HCT116 (cell line): ENCODE measurements around the gene PDSS2. TPM values are rescaled to one million over a fixed set of nuclear protein-coding genes. Genes with fewer than 3 reads are reported as not detected.

ENCODE experiments used
- ATAC-seq: fragments of 200-7000 bp; cut with Tn5 transposase; 2 replicates; pipeline ENCODE4 v1.9.1; 2020; ENCODE audit warnings: mild to moderate bottlenecking, moderate library complexity
- BruUV-seq: library from RNA; stranded (reverse); fragments of 400-500 nt; replicated peaks from 2 replicates; lab custom pipeline; 2021; lab: Mats Ljungman, UMichigan
- CTCF ChIA-PET: fragments of 300-600 bp; sonication (Branson Sonifier 250); formaldehyde crosslinking; loops from one replicate; lab custom pipeline; 2021; ENCODE audit warnings: antibody characterized with exemption; lab: Charles Lee
- POLR2A ChIA-PET: fragments of 300-600, 350-600 bp; sonication (Branson Sonifier 250); formaldehyde crosslinking; loops from one replicate; lab custom pipeline; 2021; ENCODE audit warnings: antibody characterized with exemption; lab: Charles Lee
- RAD21 ChIA-PET, 2 experiments: fragments of 300-600 bp; sonication (Branson Sonifier 250); formaldehyde crosslinking; loops; one replicate each; lab custom pipeline; 2023; ENCODE audit warnings: low total read pairs in 2 of 2; ENCODE audit not compliant: uncharacterized antibody in 2 of 2, unreplicated experiment in 2 of 2, low non-redundant PET in 1 of 2; lab: Charles Lee
- DNase-seq: peaks from one replicate; pipeline ENCODE4 v3.0.0-alpha.2; 2010; ENCODE audit warnings: low read depth, low spot score
- H2AFZ ChIP-seq: fragments of 200-600 bp; shearing (Covaris generic), sonication (generic); 2 replicates; pipeline ENCODE4 v1.6.1; 2017; ENCODE audit warnings: low read depth, mixed run types, mixed read lengths, antibody characterized with exemption, low read length; ENCODE audit not compliant: poor library complexity, severe bottlenecking
- H3K27ac ChIP-seq: 2 replicates; pipeline ENCODE4 v1.5.1; 2012; ENCODE audit warnings: low read depth, low read length
- H3K27me3 ChIP-seq: fragments of 200-600 bp; sonication (generic); 2 replicates; pipeline ENCODE4 v1.6.1; 2016; ENCODE audit warnings: mixed run types, low read length, mixed read lengths; ENCODE audit not compliant: insufficient read depth
- H3K36me3 ChIP-seq, 2 experiments: fragments of 200-500 bp in 1 of 2; fragments of 200-600 bp in 1 of 2; sonication (Bioruptor generic) in 1 of 2; sonication (generic) in 1 of 2; 2 replicates each; pipeline versions ENCODE4 v1.5.1 to v1.6.1; 2014 to 2016; ENCODE audit warnings: low read length in 2 of 2, inconsistent platforms in 1 of 2, mixed read lengths in 1 of 2, mixed run types in 1 of 2; ENCODE audit not compliant: insufficient read depth in 2 of 2, control insufficient read depth in 1 of 2
- H3K4me1 ChIP-seq, 2 experiments: fragments of 200-600 bp in 1 of 2; sonication (generic) in 1 of 2; 2 replicates each; pipeline versions ENCODE4 v1.5.1 to v1.6.1; 2012 to 2017; ENCODE audit warnings: low read length in 2 of 2, inconsistent platforms in 1 of 2, mild to moderate bottlenecking in 1 of 2, mixed read lengths in 1 of 2, mixed run types in 1 of 2, moderate library complexity in 1 of 2; ENCODE audit not compliant: insufficient read depth in 2 of 2, control insufficient read depth in 1 of 2
- H3K4me2 ChIP-seq: fragments of 200-600 bp; sonication (generic); 2 replicates; pipeline ENCODE4 v1.6.1; 2017; ENCODE audit warnings: mixed run types, low read length, mixed read lengths
- H3K4me3 ChIP-seq, 2 experiments: fragments of 200-600 bp in 1 of 2; sonication (generic) in 1 of 2; replicated peaks in 1 of 2; 2 replicates each; pipeline ENCODE4 v1.5.1; 2011 to 2016; ENCODE audit warnings: low read length in 2 of 2, control low read depth in 1 of 2, low read depth in 1 of 2, mild to moderate bottlenecking in 1 of 2, mixed read lengths in 1 of 2, mixed run types in 1 of 2
- H3K79me2 ChIP-seq: fragments of 200-600 bp; sonication (generic); 2 replicates; pipeline ENCODE4 v1.6.1; 2017; ENCODE audit warnings: mild to moderate bottlenecking, mixed run types, low read length, moderate library complexity, mixed read lengths; ENCODE audit not compliant: insufficient read depth
- H3K9ac ChIP-seq: fragments of 200-600 bp; sonication (generic); 2 replicates; pipeline ENCODE4 v1.6.1; 2016; ENCODE audit warnings: low read length, mixed read lengths
- H3K9me2 ChIP-seq: fragments of 200-600 bp; sonication (generic), shearing (Covaris generic); 2 replicates; pipeline ENCODE4 v1.6.1; 2017; ENCODE audit warnings: mixed run types, mild to moderate bottlenecking, moderate library complexity; ENCODE audit not compliant: insufficient read depth
- H3K9me3 ChIP-seq, 2 experiments: fragments of 200-500 bp in 1 of 2; fragments of 200-600 bp in 1 of 2; sonication (Bioruptor generic) in 1 of 2; sonication (generic) in 1 of 2; 2 replicates each; pipeline ENCODE4 v1.6.1; 2014 to 2017; ENCODE audit warnings: low read length in 2 of 2, mixed read lengths in 2 of 2, inconsistent platforms in 1 of 2, low read depth in 1 of 2, mild to moderate bottlenecking in 1 of 2, mixed run types in 1 of 2, moderate library complexity in 1 of 2; ENCODE audit not compliant: control insufficient read depth in 1 of 2, insufficient read depth in 1 of 2
- H4K20me1 ChIP-seq: fragments of 200-600 bp; sonication (generic), shearing (Covaris generic); 2 replicates; pipeline ENCODE4 v1.6.1; 2017; ENCODE audit warnings: mixed run types, mild to moderate bottlenecking, moderate library complexity; ENCODE audit not compliant: insufficient read depth
- ATF3 ChIP-seq: IDR thresholded peaks from 2 replicates; pipeline ENCODE4 v1.6.1; 2012
- CBX3 ChIP-seq: IDR thresholded peaks from 2 replicates; pipeline ENCODE4 v1.6.1; 2012; ENCODE audit warnings: low read depth
- EGR1 ChIP-seq: IDR thresholded peaks from 2 replicates; pipeline ENCODE4 v1.6.1; 2012; ENCODE audit warnings: low read depth
- ELF1 ChIP-seq: IDR thresholded peaks from 2 replicates; pipeline ENCODE4 v1.6.1; 2012; ENCODE audit warnings: low read depth, borderline replicate concordance
- EZH2 ChIP-seq: fragments of 200-600 bp; sonication (generic); IDR thresholded peaks from 2 replicates; pipeline ENCODE4 v1.6.1; 2017; ENCODE audit warnings: antibody characterized with exemption, mixed run types
- EZH2phosphoT487 ChIP-seq: fragments of 200-600 bp; IDR thresholded peaks from 2 replicates; pipeline ENCODE4 v1.6.1; 2018; ENCODE audit warnings: antibody characterized with exemption, borderline replicate concordance
- FOSL1 ChIP-seq: IDR thresholded peaks from 2 replicates; pipeline ENCODE4 v1.6.1; 2012; ENCODE audit warnings: low read depth
- JUND ChIP-seq: IDR thresholded peaks from 2 replicates; pipeline ENCODE4 v1.6.1; 2012
- MAX ChIP-seq: IDR thresholded peaks from 2 replicates; pipeline ENCODE4 v1.6.1; 2012
- POLR2AphosphoS5 ChIP-seq: IDR thresholded peaks from 2 replicates; pipeline ENCODE4 v1.6.1; 2011; ENCODE audit warnings: mild to moderate bottlenecking, low read depth, low read length, moderate library complexity
- SIN3A ChIP-seq: IDR thresholded peaks from 2 replicates; pipeline ENCODE4 v1.6.1; 2012; ENCODE audit warnings: low read depth
- TCF7L2 ChIP-seq: IDR thresholded peaks from 2 replicates; pipeline ENCODE4 v1.7.0; 2011; ENCODE audit warnings: borderline replicate concordance, inconsistent platforms; ENCODE audit not compliant: insufficient read depth, insufficient read length; ENCODE audit errors: extremely low read depth
- ZFX ChIP-seq: fragments of 450-650 bp; IDR thresholded peaks from 2 replicates; pipeline ENCODE4 v1.6.1; 2017
- ZNF274 ChIP-seq: fragments of 200-500 bp; sonication (Bioruptor generic); IDR thresholded peaks from 2 replicates; pipeline ENCODE4 v1.6.1; 2014; ENCODE audit warnings: mild to moderate bottlenecking, low read depth, low read length, inconsistent platforms
- intact Hi-C: fragments of 100-400 bp; cut with micrococcal nuclease; formaldehyde crosslinking; loops from 2 replicates; pipeline ENCODE4 v1.10.0; 2022
- total RNA-seq: library from RNA; stranded (reverse); gene quantifications from one replicate; pipeline ENCODE4 v1.2.1, GENCODE V29; 2021; ENCODE audit not compliant: unreplicated experiment

The PDSS2 gene
- total RNA-seq, 1 experiment from 2014 or later = 12.2 TPM

GRCh38 chr6:107272246-107272645, 187.1 kb downstream of the PDSS2 start:
- Histone ChIP-seq H3K9me2 (no peaks in the 10 kb centered on the region), H3K9me3 (no peaks in the 10 kb centered on the region), H3K27ac (no peak overlapping the region), H3K4me1 (no peaks in the 10 kb centered on the region), H3K4me3 (no peak overlapping the region), H2AFZ (no peak overlapping the region), H3K36me3 (no peaks in the 10 kb centered on the region), H3K9ac (no peak overlapping the region), H3K27me3 (no peaks in the 10 kb centered on the region), H3K79me2 (no peaks in the 10 kb centered on the region), H4K20me1 (no peaks in the 10 kb centered on the region), H3K4me2 (no peak overlapping the region)
- ChIA-PET POLR2A (no interaction called here), CTCF (no interaction called here), RAD21 (no interaction called here)
- intact Hi-C loops = no loop called here
- BruUV-seq = no TSS peak
- ATAC-seq = no peak
- DNase-seq = no peak
- TF ChIP-seq JUND (no peak), SIN3A (no peak), CBX3 (no peak), ZFX (no peak), ATF3 (no peak), FOSL1 (no peak), POLR2AphosphoS5 (no peak), TCF7L2 (no peak), ZNF274 (no peak), EZH2phosphoT487 (no peak), ELF1 (no peak), MAX (no peak), EGR1 (no peak), EZH2 (no peak)
- TF ChIP-seq, all 23 proteins: peak for 0
